NCI-H69 (cell line): ENCODE measurements around the gene FGFR2.

ENCODE experiments used
- DNase-seq: peaks from one replicate; lab custom pipeline; 2025; lab: John Stamatoyannopoulos, UW

The FGFR2 gene

GRCh38 chr10:121553511-121554264 lies 44.6 kb downstream of the FGFR2 start:
- peak; percentile 65 for DNase-seq

GRCh38 chr10:121552746-121553145 lies 45.5 kb downstream of the FGFR2 start:
- no peak for DNase-seq

DNA sequence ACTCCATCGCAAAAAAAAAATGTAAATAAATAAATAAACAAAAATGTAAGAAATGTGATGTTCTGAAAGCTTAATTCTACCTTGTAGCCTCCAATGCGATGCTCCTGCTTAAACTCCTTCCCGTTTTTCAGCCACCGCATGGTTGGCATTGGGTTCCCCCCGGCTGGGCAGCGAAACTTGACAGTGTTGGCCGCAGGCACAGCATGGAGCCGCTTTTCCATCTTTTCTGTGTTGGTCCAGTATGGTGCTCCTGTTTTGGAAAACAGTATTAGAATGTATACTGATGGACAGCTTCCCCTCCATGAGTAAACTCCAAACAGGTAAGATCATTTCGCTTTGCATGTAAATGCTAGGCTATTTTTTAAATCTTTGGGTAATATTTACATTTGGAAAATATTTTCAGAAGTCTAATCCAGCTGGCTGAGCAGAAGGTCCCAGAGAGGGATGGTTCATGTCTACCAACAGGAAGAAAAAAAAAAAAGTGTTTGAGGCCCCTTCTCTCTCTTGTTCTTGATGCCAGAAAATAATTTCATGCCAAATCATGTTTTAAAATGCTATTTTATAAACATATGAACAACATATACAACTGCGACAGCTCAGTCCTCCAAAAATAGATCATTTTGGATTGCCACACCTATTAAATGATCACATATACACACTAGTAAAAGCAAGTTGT lies 46.9 kb downstream of the FGFR2 start:
- DNase-seq, result no peak

- no peak for DNase-seq
Observed at GRCh38 chr10:121544301-121544869, 53.9 kb downstream of the FGFR2 start.

GRCh38 chr10:121543545-121543944 lies 54.7 kb downstream of the FGFR2 start:
- no peak for DNase-seq

- DNase-seq, result no peak
Observed at GRCh38 chr10:121541450-121542120, 56.7 kb downstream of the FGFR2 start.

DNA sequence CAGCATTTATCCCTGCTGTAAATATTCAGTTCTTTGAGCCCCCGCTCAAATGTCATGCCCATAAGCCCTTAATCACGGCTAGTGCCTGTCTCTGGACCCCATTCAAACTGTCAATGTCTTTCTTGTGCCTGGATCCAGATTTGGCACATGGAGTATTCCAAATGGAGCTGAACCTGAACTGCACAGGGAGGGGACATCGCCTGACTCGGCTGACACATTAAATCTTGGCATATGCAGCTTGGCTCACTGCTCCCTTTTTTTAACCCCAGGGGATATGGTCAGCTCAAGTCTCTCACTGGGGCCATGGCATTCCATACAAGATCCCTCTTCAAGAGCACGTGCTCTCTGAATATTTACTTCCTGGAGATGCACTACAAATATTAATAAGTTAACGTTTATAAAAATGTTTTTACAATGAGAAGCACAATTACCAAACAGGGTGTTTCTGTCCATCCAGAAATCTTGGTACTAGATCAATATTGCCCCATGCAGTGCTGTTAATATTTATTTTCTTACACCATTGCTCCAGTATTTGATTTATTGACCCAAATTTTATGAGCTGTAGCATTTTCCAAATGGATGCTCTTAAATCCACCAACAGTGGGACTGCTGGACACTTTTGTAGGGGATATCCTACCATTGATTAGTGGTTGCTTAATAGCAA lies 57.4 kb downstream of the FGFR2 start:
- no peak for DNase-seq

DNA sequence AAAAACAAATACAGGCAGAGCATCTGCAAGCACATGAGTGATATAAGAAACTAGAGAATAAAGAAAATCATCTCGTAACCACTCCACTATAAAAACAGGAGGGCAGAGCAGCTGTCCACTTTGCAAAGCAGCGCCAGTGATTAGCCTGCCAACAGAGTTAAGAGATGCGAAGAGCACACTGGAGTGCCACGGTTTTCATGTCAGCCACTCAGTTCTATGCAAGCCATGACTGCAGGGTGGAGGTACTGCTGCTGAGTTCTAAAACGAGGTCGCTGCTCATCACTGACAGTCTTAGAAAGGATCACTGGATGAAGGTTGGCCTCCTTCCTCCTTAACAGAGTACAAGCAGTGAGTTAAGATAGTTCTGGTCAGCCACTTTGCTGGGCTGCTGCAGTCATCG lies 58.5 kb downstream of the FGFR2 start:
- no peak for DNase-seq

DNA sequence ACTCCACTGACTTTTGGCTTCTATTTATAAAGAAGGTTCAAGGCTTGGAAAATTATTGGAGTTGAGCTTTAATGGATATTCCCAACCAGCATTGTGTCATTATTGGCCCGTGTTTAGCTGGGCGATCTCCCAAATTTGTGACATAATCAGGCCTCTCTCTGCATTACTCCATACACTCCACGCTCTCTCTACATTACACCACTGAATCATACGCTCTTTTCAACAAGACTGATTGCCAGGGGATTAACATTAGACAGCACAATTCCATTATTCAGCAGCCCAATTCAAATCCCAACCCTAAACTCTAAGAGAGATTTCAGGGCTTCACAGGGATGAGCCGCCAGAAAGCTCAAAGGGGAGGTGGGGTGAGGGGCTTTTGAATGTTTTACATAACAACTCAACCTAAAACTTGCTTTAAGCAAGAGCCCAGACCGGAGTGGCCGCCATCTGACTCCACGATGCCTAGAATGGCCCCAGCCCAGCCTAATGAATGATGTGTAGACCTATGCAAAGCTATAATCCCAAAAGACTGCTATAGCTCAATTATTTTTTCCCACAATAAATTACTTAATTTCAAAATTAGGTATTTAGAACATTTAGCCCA lies 61.8 kb downstream of the FGFR2 start:
- no peak for DNase-seq

DNA sequence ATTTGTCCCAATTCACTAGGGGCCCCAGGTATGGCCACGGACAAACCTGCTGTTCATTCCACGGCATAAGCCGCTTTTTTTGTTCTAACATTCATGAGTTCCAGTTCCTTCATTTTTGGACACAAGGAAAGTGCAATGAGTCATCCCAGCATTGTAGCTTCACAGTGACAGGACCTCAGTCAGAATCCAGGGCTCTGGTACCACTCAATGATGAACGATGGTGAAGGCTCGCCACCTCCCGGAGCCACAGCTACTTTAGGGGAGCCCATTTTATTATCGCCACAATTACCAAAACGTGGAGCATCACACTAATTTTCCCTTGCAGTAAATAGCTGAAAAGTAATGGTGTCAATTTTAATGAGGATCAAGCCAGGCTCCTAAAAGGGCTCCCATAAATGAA lies 62.9 kb downstream of the FGFR2 start:
- DNase-seq, result no peak

GRCh38 chr10:121532292-121532864 lies 65.9 kb downstream of the FGFR2 start:
- no peak for DNase-seq

DNA sequence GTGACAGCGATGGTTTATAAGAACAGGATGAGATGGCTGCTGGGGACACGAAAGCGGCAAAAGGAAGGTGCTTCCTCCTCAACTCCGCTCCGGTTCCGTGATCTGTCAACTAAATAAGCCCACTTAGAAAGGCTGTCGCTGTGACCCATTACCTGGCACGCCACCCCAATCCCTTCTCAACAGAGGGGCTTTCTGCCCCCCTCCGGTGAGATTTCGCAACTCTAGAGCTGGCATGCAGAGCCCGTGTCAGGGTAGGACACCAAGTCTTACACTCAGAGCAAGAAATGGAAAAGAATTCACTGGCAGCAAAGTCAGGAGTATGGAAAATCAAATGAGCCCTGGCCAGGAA lies 66.4 kb downstream of the FGFR2 start:
- DNase-seq, result no peak

- peak; percentile 2 for DNase-seq
Observed at GRCh38 chr10:121531076-121531829, 67.0 kb downstream of the FGFR2 start.

DNA sequence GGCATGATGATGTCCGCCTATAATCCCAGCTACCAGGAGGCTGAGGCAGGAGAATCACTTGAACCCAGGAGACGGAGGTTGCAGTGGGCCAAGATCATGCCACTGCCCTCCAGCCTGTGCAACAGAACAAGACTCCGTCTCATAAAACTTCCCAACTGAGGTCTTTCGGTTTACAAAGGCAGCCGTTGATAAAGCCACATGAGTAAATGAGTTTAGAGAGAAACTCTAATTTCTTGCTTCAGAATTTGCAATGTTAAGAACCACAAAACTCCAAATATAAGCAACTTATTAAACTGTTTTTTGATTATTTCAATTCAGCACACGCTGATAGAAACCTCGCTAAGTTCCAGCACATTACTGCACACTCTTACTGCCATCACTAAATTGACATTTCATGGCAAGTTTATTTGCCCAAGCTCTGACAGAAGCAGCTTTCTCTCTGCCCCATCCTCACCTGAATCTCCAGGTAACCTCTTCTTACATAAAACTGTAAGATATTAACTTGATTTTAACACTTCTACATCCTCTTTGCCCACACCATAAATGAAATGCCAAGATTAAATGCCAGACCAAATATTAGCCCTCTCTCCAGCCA lies 67.7 kb downstream of the FGFR2 start:
- DNase-seq, result no peak

DNA sequence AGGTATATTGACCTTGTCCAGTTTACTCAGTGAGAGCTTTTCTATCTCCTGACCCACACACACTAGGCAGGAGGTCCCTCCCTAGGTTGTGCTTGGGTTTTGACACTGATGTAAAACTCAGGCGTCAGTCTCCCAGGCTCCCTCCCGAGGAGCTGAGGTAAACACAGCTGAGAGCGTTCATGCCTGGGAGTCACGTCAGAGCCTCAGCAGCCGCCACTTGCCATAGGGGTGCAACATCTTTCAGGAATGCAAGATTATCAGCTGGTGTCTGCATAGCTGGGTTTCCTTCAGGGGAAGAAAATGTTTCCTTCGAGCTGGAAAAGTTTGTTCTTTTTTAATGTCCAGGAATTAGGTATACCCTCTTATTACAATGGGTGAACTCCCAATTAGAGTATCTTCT lies 70.6 kb downstream of the FGFR2 start:
- DNase-seq, result peak; percentile 67

GRCh38 chr10:121526801-121527221 lies 71.4 kb downstream of the FGFR2 start:
- DNase-seq, result peak; percentile 66

DNA sequence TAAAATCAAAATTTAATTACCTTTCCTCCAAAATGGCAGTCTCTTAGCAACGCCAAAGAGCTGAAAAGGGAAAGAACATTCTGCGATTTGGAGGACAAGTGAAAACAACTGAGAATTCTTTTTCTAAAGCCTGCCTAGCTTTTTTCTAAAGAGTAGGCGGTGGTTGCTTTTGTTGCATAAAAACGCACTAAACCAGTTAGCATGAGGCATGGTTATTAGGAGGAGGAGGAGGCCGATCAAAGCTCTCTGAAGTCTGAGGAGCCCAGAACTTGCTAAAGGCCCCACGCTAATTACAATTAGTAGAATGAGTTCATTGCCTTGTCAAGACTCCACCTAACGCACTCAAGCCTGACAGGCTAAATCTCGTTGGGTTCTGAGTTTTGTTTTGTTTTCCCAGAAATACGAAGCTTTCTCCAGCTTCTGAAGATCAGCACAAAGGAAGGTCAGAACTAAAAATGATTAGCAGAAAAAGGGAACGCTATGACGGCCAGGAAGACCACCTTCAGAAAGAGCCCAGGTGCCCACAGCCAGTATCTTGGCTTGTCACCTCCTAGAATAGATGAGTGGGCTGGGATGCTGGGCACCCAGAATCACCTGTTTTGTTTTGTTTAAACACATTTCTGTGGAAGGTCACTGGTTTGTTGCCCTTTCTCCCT lies 72.0 kb downstream of the FGFR2 start:
- no peak for DNase-seq

- peak; percentile 11 for DNase-seq
Observed at GRCh38 chr10:121525251-121526134, 72.8 kb downstream of the FGFR2 start.
